GM18873 (cell line): ENCODE measurements around the gene TAX1BP3.
"Not testable (repeated sequence)": the region's sequence is repeated elsewhere in the genome, so short reads cannot be mapped to it uniquely, and the experiment has no call there.

Experiments
- ATAC-seq: cut with Tn5 transposase; IDR thresholded peaks from one replicate; pipeline ENCODE4 v1.9.1; 2021; ENCODE audit warnings: mild to moderate bottlenecking, moderate library complexity, moderate number of reproducible peaks; ENCODE audit not compliant: unreplicated experiment, low FRiP score

Gene TAX1BP3

GRCh38 chr17:3668279-3669084 lies at the start of gene TAX1BP3, which contains the start of gene EMC6:
Gene TAX1BP3 (minus strand): TSS chr17:3668578. CDS start chr17:3668526, 52 bp downstream.
Gene EMC6 (plus strand): TSS chr17:3668812. CDS start chr17:3669147, 335 bp downstream.
- ATAC-seq, result peak; percentile 74

DNA sequence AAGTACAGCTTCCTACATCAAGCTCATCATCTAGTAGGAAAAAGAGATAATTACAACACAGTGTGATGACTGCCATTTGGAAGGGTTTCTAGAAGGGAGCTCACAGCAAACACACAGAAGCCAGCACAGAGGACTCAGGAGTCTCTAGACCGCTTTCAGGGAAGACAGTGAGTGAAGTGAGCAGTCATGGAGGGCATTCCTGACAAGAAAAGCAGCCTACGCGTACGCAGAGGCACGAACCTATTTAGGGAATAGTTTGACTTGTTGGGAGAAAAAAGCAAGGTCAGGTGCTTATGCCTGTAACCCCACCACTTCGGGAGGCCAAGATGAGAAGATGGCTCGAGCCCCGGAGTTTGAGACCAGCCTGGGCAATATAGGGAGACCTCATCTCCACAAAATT lies 46.9 kb upstream of the TAX1BP3 start:
- no peak for ATAC-seq

DNA sequence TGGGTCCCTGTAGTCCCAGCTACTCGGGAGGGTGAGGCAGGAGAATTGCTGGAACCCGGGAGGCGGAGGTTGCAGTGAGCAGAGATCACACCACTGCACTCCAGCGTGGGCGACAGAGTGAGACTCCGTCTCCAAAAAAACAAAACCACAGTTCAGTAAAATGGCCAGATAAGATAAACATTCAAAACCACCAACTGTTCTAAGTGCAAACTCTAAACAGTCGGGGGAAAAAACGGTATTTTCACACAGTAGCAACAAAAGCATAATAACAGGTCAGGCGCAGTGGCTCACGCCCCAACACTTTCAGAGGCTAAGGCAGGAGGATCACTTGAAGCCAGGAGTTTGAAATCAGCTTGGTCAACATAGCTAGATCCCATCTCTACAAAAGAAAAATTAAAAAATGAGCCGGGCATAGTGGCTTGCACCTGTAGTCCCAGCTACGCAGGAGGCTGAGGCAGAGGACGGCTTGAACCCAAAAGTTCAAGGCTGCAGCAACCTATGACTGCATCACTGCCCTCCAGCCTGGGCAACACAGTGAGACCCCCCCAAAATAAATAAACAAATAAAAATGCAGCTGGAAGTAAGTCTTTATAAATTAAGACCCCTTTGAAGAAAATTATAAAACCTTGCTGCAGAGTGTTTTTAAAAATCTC lies 44.6 kb upstream of the TAX1BP3 start:
- ATAC-seq, result no peak

DNA sequence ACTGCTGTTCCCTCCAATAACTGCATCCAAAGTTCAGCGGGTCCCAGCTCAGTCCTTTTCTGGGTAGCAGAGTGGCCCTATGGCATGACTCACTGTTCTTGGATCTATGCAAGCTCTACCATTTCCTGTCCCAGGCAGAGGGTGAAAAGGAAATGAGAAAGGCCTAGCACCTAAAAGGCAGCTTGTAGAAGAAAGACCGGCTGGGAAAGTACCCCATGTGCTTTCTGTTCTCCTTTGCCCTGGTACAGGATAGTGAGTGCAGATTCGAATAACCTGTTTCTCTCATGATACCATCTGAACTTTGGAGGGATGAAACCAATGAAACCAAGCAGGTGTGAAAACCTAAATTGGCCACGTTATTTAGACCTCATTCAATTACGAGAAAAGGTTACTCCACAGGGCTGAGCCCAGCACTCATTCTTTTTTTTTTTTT lies 42.6 kb upstream of the TAX1BP3 start:
- peak; percentile 89 for ATAC-seq

GRCh38 chr17:3708366-3708765 lies 40.0 kb upstream of the TAX1BP3 start:
- ATAC-seq, result no peak

DNA sequence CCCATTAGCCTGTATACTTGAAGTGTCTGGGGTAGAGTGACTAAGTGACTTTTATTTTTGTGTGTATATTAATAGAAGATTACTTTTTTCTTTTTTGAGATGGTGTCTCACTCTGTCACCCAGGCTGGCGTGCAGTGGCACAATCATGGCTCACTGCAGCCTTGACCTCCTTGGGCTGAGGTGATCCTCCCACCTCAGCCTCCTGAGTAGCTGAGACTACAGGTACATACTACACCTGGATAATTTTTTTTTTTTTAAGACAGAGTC lies 37.3 kb upstream of the TAX1BP3 start:
- ATAC-seq, result not testable (repeated sequence)

DNA sequence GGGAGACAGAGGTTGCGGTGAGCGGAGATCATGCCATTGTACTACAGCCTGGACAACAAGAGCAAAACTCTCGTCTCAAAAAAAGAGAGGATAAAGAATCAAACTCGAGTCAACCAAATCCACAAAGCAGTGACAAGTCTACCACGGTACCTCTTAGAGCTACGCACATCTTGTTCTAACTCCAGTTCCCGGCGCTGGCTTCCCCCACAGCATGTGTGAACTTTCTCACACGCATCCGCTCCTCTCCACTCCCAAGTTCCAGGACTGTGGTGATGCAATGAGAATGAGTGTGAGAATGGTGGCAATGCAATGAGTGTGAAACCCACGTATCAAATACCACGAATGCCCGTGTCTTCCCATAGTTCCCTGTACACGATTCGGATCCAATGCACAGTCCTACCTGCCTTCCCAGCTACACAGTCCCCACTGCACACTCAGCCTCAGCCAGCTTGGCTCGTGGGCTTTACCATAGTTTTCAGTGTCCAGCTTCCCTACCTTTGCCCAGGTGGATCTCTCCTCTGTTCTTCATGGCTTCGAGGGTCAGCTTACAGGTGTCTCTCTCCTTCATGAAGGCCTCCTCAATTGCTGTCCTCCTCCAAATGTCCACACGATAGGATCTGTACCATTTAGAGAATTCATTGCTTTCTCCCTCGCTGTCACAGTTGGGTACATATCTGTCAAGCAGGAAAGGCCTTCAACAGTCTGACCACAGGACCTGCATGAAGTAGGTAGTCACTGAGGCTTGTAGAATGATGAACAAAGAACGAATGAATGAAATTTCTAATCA lies 36.7 kb upstream of the TAX1BP3 start:
- ATAC-seq, result no peak

GRCh38 chr17:3702041-3702539 lies 33.7 kb upstream of the TAX1BP3 start:
- ATAC-seq, result not testable (repeated sequence)

- no peak for ATAC-seq
These were observed 31.6 kb upstream of the TAX1BP3 start for GRCh38 chr17:3699951-3700350.

- no peak for ATAC-seq
These were observed 29.8 kb upstream of the TAX1BP3 start for GRCh38 chr17:3698139-3698538.

DNA sequence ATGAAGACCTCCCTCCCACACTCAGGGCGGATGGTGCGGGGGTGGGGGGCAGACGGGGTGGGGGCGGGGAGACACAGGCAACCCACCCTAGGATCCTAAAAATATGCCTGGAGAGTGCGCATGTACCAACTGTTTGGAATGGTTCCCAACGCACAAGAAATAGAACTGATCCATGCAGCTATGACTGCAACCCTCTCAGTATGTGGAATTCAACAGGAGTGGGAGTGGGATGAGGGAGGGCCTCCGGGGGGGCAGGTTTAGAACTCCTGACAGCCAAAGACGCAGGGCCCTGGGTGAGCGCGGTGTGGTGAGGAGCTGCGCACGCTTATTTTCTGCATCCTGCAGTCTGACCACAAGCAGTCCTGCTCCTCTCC lies 28.7 kb upstream of the TAX1BP3 start:
- ATAC-seq, result no peak

- no peak for ATAC-seq
These were observed 27.5 kb upstream of the TAX1BP3 start, which contains the start of gene P2RX5 for GRCh38 chr17:3695723-3696411. Gene P2RX5 (minus strand): TSS chr17:3696155. CDS start chr17:3696005, 150 bp downstream.

DNA sequence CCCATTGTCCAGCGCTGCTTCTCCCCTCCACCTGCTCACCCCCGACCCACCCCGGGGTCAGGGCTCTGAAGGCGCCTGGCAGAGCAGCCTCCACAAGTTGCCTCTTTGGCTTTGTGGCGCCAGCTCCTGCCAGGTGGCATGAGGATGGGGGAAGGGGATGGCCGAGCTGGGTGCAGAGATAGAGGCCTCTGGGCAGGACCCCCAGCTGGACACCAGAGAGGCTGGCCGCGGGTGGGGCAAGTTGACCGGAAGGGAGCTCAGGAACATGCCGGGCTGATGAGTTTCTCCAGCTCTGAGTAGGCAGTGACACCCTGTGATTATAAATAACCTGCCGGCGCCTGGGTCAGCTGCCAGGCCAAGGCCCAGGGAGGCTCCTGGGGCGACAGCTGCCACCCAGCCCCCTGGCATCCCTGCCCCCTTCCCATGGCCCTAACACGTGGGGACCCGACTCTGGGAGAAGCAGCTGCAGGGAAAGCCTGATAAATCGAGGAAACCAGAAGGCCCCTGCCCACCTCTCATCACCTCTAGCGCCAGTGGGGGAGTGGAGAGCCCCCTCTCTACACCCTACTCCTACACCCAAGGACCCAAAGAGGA lies 26.8 kb upstream of the TAX1BP3 start:
- no peak for ATAC-seq

DNA sequence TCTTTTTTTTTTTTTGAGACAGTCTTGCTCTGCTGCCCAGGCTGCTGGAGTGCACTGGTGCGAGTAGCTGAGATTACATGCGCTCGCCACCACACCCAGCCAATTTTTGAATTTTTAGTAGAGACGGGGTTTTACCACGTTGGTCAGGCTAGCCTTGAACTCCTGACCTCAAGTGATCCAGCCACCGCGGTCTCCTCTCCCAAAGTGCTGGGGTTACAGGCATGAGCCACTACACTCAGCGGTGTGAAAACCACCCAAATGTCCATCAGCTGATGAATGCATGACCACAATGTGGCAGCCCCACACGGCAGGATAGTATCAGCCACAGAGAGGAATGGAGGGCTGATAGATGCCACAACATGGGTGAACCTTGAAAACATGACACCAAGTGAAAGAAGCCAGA lies 25.5 kb upstream of the TAX1BP3 start:
- peak; percentile 45 for ATAC-seq

DNA sequence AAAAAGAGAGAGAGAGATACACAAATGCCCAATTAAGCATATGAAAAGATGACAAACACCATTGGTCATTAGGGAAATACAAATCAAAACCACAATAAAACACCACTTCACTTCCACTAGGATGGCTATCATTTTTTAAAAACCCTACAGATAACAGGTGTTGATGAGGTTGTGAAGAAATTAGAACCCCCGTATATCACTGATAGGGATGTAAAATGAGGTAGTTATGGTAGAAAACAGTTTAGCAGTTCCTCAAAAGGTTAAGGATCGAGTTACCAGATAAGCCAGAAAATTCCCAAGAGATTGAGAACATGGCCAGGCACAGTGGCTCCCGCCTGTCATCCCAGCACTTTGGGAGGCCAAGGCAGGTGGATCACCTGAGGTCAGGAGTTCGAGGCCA lies 24.8 kb upstream of the TAX1BP3 start:
- ATAC-seq, result no peak

GRCh38 chr17:3692346-3692745 lies 24.0 kb upstream of the TAX1BP3 start:
- ATAC-seq, result no peak

DNA sequence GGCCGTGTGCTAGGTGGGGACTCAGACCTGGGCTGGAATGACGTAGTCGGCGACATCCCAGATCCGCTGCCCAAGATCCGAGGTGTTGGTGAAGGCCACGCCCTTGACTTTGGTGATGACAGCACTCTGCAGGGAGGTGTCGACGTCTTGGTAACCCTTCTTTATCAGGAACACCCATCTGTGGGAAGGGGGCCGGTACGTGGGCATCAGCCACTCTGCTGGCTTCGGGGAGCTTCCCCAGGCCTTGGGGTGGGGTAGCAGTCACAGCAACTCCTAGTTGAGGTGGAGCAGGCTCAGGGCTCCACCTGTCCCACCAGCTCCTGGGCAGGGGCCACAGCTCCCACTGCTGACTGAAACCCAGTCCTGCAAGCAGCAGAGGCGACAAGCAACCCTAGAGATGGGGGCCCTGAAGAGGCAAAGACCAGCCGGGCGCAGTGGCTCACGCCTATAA lies 23.3 kb upstream of the TAX1BP3 start:
- no peak for ATAC-seq

- no peak for ATAC-seq
These were observed 21.8 kb upstream of the TAX1BP3 start for GRCh38 chr17:3690094-3690715.

- ATAC-seq, result no peak
These were observed 21.1 kb upstream of the TAX1BP3 start for GRCh38 chr17:3689262-3690093.
